GM18498 (cell line): ENCODE results near the gene PDZD2.
"Not testable (repeated sequence)": the region's sequence is repeated elsewhere in the genome, so short reads cannot be mapped to it uniquely, and the experiment has no call there.

Source experiments
- ATAC-seq: cut with Tn5 transposase; IDR thresholded peaks from one replicate; pipeline ENCODE4 v1.9.1; 2021; ENCODE audit warnings: mild to moderate bottlenecking, moderate library complexity; ENCODE audit not compliant: unreplicated experiment

The PDZD2 gene

GRCh38 chr5:32059761-32060530, 421.0 kb downstream of the PDZD2 start:
- no peak for ATAC-seq

GRCh38 chr5:32061236-32061635, 422.3 kb downstream of the PDZD2 start:
- no peak for ATAC-seq

DNA sequence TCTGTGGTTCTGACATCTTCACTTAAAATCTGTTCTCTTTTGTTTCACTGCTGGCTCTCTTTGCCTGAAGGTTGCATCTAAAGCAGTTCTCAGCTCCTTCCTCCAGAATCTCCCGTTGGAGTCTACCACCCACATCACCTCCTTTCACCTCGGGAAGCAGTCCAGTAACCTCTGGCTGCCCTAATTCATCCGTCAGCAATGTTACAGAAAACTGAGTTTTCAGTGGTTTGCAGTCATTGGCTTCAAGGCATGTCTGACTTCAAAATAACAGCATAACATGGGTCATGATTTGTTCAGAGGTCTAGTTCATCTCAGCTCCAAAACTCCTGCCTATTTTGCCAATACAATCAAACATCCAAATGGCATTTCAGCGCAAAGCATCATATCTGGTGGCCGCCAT, 427.5 kb downstream of the PDZD2 start:
- no peak for ATAC-seq

GRCh38 chr5:32067774-32068470, 429.0 kb downstream of the PDZD2 start:
- ATAC-seq = no peak

- ATAC-seq = no peak
Observed at GRCh38 chr5:32068561-32068960, 429.6 kb downstream of the PDZD2 start.

DNA sequence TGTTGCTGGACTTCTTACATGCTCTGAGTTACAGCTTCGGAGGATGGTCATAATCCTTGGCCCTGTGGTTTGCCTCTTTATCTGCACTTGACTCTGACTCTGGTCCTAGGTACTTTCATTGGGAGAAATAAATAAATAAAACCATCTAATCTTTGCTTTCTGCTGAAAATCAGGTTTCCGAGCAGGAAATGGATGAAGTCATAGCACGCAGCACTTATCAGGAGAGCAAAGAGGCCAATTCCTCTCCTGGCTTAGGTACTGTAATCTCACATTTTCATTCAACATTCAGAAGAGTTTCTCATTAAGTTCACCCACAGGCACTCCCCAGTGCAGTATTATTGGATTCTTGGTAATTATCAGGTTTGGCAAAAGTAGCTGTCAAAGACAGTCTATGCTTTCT, 430.5 kb downstream of the PDZD2 start:
- ATAC-seq = no peak

- ATAC-seq = no peak
Observed at GRCh38 chr5:32071351-32071944, 432.5 kb downstream of the PDZD2 start.

DNA sequence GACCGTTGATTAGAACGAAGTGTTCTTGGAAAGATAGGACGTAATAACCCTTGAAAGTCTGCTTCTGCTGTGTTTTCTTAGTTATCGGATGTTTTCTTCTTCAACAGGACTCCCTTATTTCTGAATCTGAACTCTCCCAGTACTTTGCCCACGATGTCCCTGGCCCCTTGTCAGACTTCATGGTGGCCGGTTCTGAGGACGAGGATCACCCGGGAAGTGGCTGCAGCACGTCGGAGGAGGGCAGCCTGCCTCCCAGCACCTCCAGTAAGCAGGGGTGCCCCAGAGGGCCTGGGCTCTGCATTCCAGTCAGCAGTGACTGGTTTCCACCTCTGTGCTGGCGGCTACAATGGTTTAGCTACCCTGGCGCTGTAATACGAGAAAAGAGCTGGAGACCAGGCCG, 433.1 kb downstream of the PDZD2 start:
- no peak for ATAC-seq

- ATAC-seq = no peak
Observed at GRCh38 chr5:32074401-32074800, 435.5 kb downstream of the PDZD2 start.

- ATAC-seq = no peak
Observed at GRCh38 chr5:32076699-32077695, 438.1 kb downstream of the PDZD2 start.

- not testable (repeated sequence) for ATAC-seq
Observed at GRCh38 chr5:32078855-32079254, 439.9 kb downstream of the PDZD2 start.

GRCh38 chr5:32080565-32080964, 441.6 kb downstream of the PDZD2 start:
- ATAC-seq = not testable (repeated sequence)

- no peak for ATAC-seq
Observed at GRCh38 chr5:32082701-32083100, 443.8 kb downstream of the PDZD2 start.

GRCh38 chr5:32083981-32084430, 445.1 kb downstream of the PDZD2 start:
- no peak for ATAC-seq

DNA sequence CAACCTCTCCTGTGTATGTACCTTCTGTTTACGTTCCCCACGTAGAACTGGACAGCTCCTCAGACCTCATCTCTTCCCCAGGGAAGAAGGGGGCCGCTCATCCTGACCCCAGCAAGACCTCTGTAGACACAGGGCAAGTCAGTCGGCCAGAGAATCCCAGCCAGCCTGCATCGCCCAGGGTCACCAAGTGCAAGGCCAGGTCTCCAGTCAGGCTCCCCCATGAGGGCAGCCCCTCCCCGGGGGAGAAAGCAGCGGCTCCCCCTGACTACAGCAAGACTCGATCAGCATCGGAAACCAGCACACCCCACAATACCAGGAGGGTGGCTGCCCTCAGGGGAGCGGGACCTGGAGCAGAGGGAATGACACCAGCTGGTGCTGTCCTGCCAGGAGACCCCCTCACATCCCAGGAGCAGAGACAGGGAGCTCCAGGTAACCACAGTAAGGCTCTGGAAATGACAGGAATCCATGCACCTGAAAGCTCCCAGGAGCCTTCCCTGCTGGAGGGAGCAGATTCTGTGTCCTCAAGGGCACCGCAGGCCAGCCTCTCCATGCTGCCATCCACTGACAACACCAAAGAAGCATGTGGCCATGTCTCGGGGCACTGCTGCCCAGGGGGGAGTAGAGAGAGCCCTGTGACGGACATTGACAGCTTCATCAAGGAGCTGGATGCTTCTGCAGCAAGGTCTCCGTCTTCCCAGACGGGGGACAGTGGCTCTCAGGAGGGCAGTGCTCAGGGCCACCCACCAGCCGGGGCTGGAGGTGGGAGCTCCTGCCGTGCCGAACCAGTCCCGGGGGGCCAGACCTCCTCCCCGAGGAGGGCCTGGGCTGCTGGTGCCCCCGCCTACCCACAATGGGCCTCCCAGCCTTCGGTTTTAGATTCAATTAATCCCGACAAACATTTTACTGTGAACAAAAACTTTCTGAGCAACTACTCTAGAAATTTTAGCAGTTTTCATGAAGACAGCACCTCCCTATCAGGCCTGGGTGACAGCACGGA, 448.5 kb downstream of the PDZD2 start:
- no peak for ATAC-seq

- no peak for ATAC-seq
Observed at GRCh38 chr5:32088214-32088613, 449.3 kb downstream of the PDZD2 start.

- ATAC-seq = no peak
Observed at GRCh38 chr5:32089146-32090000, 450.4 kb downstream of the PDZD2 start.

DNA sequence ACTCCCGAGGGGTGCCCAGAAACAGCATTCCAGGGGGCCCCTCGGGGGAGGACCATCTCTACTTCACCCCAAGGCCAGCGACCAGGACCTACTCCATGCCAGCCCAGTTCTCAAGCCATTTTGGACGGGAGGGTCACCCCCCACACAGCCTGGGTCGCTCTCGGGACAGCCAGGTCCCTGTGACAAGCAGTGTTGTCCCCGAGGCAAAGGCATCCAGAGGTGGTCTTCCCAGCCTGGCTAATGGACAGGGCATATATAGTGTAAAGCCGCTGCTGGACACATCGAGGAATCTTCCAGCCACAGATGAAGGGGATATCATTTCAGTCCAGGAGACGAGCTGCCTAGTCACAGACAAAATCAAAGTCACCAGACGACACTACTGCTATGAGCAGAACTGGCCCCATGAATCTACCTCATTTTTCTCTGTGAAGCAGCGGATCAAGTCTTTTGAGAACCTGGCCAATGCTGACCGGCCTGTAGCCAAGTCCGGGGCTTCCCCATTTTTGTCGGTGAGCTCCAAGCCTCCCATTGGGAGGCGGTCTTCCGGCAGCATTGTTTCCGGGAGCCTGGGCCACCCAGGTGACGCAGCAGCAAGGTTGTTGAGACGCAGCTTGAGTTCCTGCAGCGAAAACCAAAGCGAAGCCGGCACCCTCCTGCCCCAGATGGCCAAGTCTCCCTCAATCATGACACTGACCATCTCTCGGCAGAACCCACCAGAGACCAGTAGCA, 451.3 kb downstream of the PDZD2 start:
- ATAC-seq = no peak
